ACC112 (cell line): ENCODE measurements around the gene ECD.

Experiments used
- H2AFZ ChIP-seq: fragments of 200-600 bp; sonication (generic); one replicate; pipeline ENCODE4 v1.6.0; 2017; ENCODE audit warnings: antibody characterized with exemption, low read length; ENCODE audit not compliant: unreplicated experiment
- H3K27ac ChIP-seq: fragments of 200-600 bp; sonication (generic); 2 replicates; pipeline ENCODE4 v1.5.1; 2014; ENCODE audit warnings: low read depth, mild to moderate bottlenecking, antibody characterized with exemption, low read length, moderate library complexity
- H3K27me3 ChIP-seq: fragments of 200-600 bp; sonication (generic); 2 replicates; pipeline ENCODE4 v1.6.1; 2014; ENCODE audit warnings: mild to moderate bottlenecking, antibody characterized with exemption, low read length, moderate library complexity, mixed read lengths; ENCODE audit not compliant: insufficient read depth
- H3K36me3 ChIP-seq: fragments of 200-600 bp; sonication (generic); 2 replicates; pipeline ENCODE4 v1.6.1; 2016; ENCODE audit warnings: mild to moderate bottlenecking, antibody characterized with exemption, low read length, moderate library complexity, mixed read lengths; ENCODE audit not compliant: insufficient read depth
- H3K4me1 ChIP-seq: fragments of 200-600 bp; sonication (generic); one replicate; pipeline ENCODE4 v1.6.1; 2016; ENCODE audit warnings: low read length, mixed read lengths; ENCODE audit not compliant: insufficient read depth, unreplicated experiment, control insufficient read depth
- H3K4me3 ChIP-seq: fragments of 200-600 bp; sonication (generic); 2 replicates; pipeline ENCODE4 v1.5.1; 2014; ENCODE audit warnings: mild to moderate bottlenecking, low read depth, low read length
- H3K79me2 ChIP-seq: fragments of 200-600 bp; sonication (generic); one replicate; pipeline ENCODE4 v1.6.0; 2016; ENCODE audit warnings: low read length; ENCODE audit not compliant: control insufficient read depth, unreplicated experiment, insufficient read depth

The ECD gene

GRCh38 chr10:73167783-73168464, at the start of gene ECD, which contains the start of gene FAM149B1:
Gene ECD, minus strand, starts transcription at chr10:73168008. Its CDS starts 4,071 bp downstream, at chr10:73163937.
Gene FAM149B1, plus strand, starts transcription at chr10:73168119. Its CDS starts 221 bp downstream, at chr10:73168340.
- Histone ChIP-seq H3K4me1 (peaks cover 19% of the 10 kb centered on the region), H3K27ac (peak within 1 kb of the TSS; percentile 86), H3K4me3 (peak within 1 kb of the TSS; percentile 86), H3K36me3 (peaks cover 3% of the 10 kb centered on the region), H3K79me2 (peaks cover 54% of the 10 kb centered on the region), H3K27me3 (no peaks in the 10 kb centered on the region), H2AFZ (peak within 1 kb of the TSS; percentile 95)

- peaks cover 19% of the 10 kb centered on the region for H3K36me3 ChIP-seq
- H2AFZ ChIP-seq: no peak overlapping the region
- peaks cover 8% of the 10 kb centered on the region for H3K4me1 ChIP-seq
- no peaks in the 10 kb centered on the region for H3K79me2 ChIP-seq
- no peak overlapping the region for H3K4me3 ChIP-seq
- H3K27ac ChIP-seq: no peak overlapping the region
- H3K27me3 ChIP-seq: no peaks in the 10 kb centered on the region
Observed at GRCh38 chr10:73215749-73216148, 47.9 kb upstream of the ECD start.

GRCh38 chr10:73211106-73211811, 43.5 kb upstream of the ECD start:
- Histone ChIP-seq H2AFZ (no peak overlapping the region), H3K4me3 (no peak overlapping the region), H3K27ac (no peak overlapping the region), H3K36me3 (peaks cover 4% of the 10 kb centered on the region; the same call in 1 of the 2 replicates), H3K27me3 (no peaks in the 10 kb centered on the region), H3K4me1 (no peaks in the 10 kb centered on the region), H3K79me2 (no peaks in the 10 kb centered on the region)

GRCh38 chr10:73210395-73211105, 42.7 kb upstream of the ECD start:
- no peak overlapping the region for H3K27ac ChIP-seq

GRCh38 chr10:73209705-73210104, 41.9 kb upstream of the ECD start:
- Histone ChIP-seq H3K4me3 (no peak overlapping the region), H3K79me2 (no peaks in the 10 kb centered on the region), H3K27ac (no peak overlapping the region), H3K27me3 (no peaks in the 10 kb centered on the region), H3K36me3 (no peaks in the 10 kb centered on the region), H2AFZ (no peak overlapping the region), H3K4me1 (no peaks in the 10 kb centered on the region)

More at GRCh38 chr10:73210395-73211105, 42.7 kb upstream of the ECD start:
- H3K4me3 ChIP-seq: no peak overlapping the region
- H2AFZ ChIP-seq: no peak overlapping the region
- no peaks in the 10 kb centered on the region for H3K4me1 ChIP-seq
- 0 out of 2 replicates have a peak, but pooled peaks cover under 1% of the 10 kb centered on the region for H3K36me3 ChIP-seq
- H3K27me3 ChIP-seq: no peaks in the 10 kb centered on the region
- H3K79me2 ChIP-seq: no peaks in the 10 kb centered on the region

GRCh38 chr10:73207883-73208282, 40.1 kb upstream of the ECD start:
- Histone ChIP-seq H3K4me3 (no peak overlapping the region), H3K27me3 (no peaks in the 10 kb centered on the region), H3K4me1 (peaks cover 3% of the 10 kb centered on the region), H3K79me2 (no peaks in the 10 kb centered on the region), H3K27ac (no peak overlapping the region), H2AFZ (no peak overlapping the region), H3K36me3 (no peaks in the 10 kb centered on the region)

- Histone ChIP-seq H3K79me2 (no peaks in the 10 kb centered on the region), H3K4me3 (no peak overlapping the region), H3K36me3 (no peaks in the 10 kb centered on the region), H3K27ac (no peak overlapping the region), H3K4me1 (peaks cover 3% of the 10 kb centered on the region), H3K27me3 (no peaks in the 10 kb centered on the region), H2AFZ (no peak overlapping the region)
Observed at GRCh38 chr10:73206385-73206784, 38.6 kb upstream of the ECD start.

GRCh38 chr10:73205890-73206289, 38.1 kb upstream of the ECD start:
- peaks cover 3% of the 10 kb centered on the region for H3K4me1 ChIP-seq
- no peaks in the 10 kb centered on the region for H3K27me3 ChIP-seq
- no peaks in the 10 kb centered on the region for H3K79me2 ChIP-seq
- H3K4me3 ChIP-seq: no peak overlapping the region
- peaks cover 3% of the 10 kb centered on the region; the same call in 1 of the 2 replicates for H3K36me3 ChIP-seq
- H3K27ac ChIP-seq: no peak overlapping the region
- H2AFZ ChIP-seq: no peak overlapping the region

- Histone ChIP-seq H3K27me3 (no peaks in the 10 kb centered on the region), H3K36me3 (peaks cover 4% of the 10 kb centered on the region; the same call in 1 of the 2 replicates), H3K4me3 (no peak overlapping the region), H3K27ac (no peak overlapping the region), H3K79me2 (no peaks in the 10 kb centered on the region), H2AFZ (no peak overlapping the region), H3K4me1 (peaks cover 3% of the 10 kb centered on the region)
Observed at GRCh38 chr10:73205081-73205480, 37.3 kb upstream of the ECD start.

- no peaks in the 10 kb centered on the region for H3K27me3 ChIP-seq
- H3K4me3 ChIP-seq: no peak overlapping the region
- H3K27ac ChIP-seq: no peak overlapping the region
- H2AFZ ChIP-seq: no peak overlapping the region
- H3K4me1 ChIP-seq: no peaks in the 10 kb centered on the region
- no peaks in the 10 kb centered on the region for H3K79me2 ChIP-seq
- H3K36me3 ChIP-seq: peaks cover 8% of the 10 kb centered on the region
Observed at GRCh38 chr10:73190188-73190587, 22.4 kb upstream of the ECD start.
